Gastrocnemius medialis (tissue), 4 donors: ENCODE data around the gene KLHL14. TPM values are rescaled to one million over a fixed set of nuclear protein-coding genes. Genes with fewer than 3 reads are reported as not detected.

Source experiments
- ATAC-seq, 2 donors: fragments of 150-250 bp; one replicate each; pipeline ENCODE4 v1.9.1; 2016
- DNase-seq, 2 donors: peaks; one replicate each; pipeline ENCODE4 v3.0.0-alpha.2; 2019
- H3K27ac ChIP-seq, 4 donors: fragments of 200-600 bp; sonication (generic); 1 replicate in 1 of 4; 2 replicates in 3 of 4; pipeline ENCODE4 v1.5.1; 2016 to 2018; ENCODE audit warnings: mild to moderate bottlenecking in 2 of 4, moderate library complexity in 1 of 4
- H3K27me3 ChIP-seq, 3 donors: fragments of 200-600 bp; sonication (generic) in 2 of 3; 1 replicate in 1 of 3; 2 replicates in 2 of 3; pipeline versions ENCODE4 v1.5.1 to v1.6.0; 2016 to 2019; ENCODE audit warnings: mild to moderate bottlenecking in 1 of 3, moderate library complexity in 1 of 3
- H3K36me3 ChIP-seq, 2 donors: fragments of 200-600 bp; sonication (generic) in 1 of 2; one replicate each; pipeline ENCODE4 v1.5.1; 2017 to 2018
- H3K4me1 ChIP-seq, 2 donors: fragments of 200-600 bp; sonication (generic) in 1 of 2; one replicate each; pipeline ENCODE4 v1.5.1; 2016 to 2017; ENCODE audit warnings: mild to moderate bottlenecking in 2 of 2
- H3K4me3 ChIP-seq, 4 donors: fragments of 200-600 bp; sonication (generic) in 3 of 4; 1 replicate in 1 of 4; 2 replicates in 3 of 4; pipeline ENCODE4 v1.5.1; 2016 to 2019; ENCODE audit warnings: mild to moderate bottlenecking in 2 of 4
- H3K9me3 ChIP-seq, 3 donors: fragments of 200-600 bp; sonication (generic) in 2 of 3; 1 replicate in 1 of 3; 2 replicates in 2 of 3; pipeline ENCODE4 v1.5.1; 2016 to 2019
- POLR2A ChIP-seq, 2 donors: fragments of 450-650 bp; IDR thresholded peaks; one replicate each; pipeline ENCODE4 v1.6.1; 2017; ENCODE audit warnings: antibody characterized with exemption in 2 of 2, mild to moderate bottlenecking in 2 of 2, moderate library complexity in 2 of 2
- in situ Hi-C, 4 donors: fragments of 200-750 bp; cut with MboI; loops; one replicate each; pipeline versions ENCODE4 v1.15.0 to v1.8.0; 2017; ENCODE audit warnings: low sequenced_read_pairs in 4 of 4
- intact Hi-C: fragments of 100-400 bp; cut with DNase I; formaldehyde crosslinking; loops from one replicate; pipeline ENCODE4 v1.15.1; 2023; ENCODE audit warnings: low total_unique reads
- total RNA-seq, 4 donors: library from RNA; depleted of rRNA; stranded (reverse); fragments of >200 nt; gene quantifications; one replicate each; pipeline versions ENCODE4 v1.1.0 to v1.2.3, GENCODE V29; 2016
- TF ChIP-seq, protein P1 (sequence below), 5 experiments: fragments of 450-650 bp in 3 of 5; fragments of 200-600 bp in 2 of 5; sonication (generic) in 2 of 5; IDR thresholded peaks in 4 of 5; conservative IDR thresholded peaks in 1 of 5; 1 replicate in 4 of 5; 2 replicates in 1 of 5; pipeline ENCODE4 v1.5.1; 2016 to 2019; ENCODE audit warnings: antibody characterized with exemption in 5 of 5, mild to moderate bottlenecking in 3 of 5, moderate library complexity in 3 of 5

Gene KLHL14
- total RNA-seq, 4 donors from 2014 or later = 0.04 TPM; not detected in 3

DNA sequence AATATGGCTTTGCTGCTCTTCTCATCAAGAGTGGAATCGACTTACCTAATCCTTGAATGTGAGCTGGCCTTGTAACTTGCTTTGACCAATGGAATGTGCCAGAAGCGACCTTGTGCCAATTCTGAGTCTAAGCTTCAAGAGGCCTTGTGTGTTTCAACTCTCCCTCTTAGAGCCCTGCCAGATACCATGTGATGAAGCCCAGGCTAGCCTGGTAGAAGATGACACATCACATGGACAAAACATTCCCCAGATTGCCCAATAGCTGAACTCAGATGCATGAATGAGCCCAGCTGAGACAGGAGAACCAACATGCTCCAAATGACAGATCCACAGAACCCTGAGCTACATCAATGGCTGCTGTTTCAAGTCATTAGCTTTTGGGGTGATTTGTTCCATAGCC lies 4.2 kb upstream of the KLHL14 start:
- H3K4me1 ChIP-seq = peaks cover 0 to 6% of the 10 kb centered on the region in 2 donors
- no peaks in the 10 kb centered on the region for H3K36me3 ChIP-seq
- in situ Hi-C loops = no loop called here
- H3K4me3 ChIP-seq = no peak overlapping the region
- DNase-seq (no peak), ATAC-seq (no peak)
- intact Hi-C loops = no loop called here
- TF ChIP-seq, protein P1, sequence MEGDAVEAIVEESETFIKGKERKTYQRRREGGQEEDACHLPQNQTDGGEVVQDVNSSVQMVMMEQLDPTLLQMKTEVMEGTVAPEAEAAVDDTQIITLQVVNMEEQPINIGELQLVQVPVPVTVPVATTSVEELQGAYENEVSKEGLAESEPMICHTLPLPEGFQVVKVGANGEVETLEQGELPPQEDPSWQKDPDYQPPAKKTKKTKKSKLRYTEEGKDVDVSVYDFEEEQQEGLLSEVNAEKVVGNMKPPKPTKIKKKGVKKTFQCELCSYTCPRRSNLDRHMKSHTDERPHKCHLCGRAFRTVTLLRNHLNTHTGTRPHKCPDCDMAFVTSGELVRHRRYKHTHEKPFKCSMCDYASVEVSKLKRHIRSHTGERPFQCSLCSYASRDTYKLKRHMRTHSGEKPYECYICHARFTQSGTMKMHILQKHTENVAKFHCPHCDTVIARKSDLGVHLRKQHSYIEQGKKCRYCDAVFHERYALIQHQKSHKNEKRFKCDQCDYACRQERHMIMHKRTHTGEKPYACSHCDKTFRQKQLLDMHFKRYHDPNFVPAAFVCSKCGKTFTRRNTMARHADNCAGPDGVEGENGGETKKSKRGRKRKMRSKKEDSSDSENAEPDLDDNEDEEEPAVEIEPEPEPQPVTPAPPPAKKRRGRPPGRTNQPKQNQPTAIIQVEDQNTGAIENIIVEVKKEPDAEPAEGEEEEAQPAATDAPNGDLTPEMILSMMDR (IDR thresholded peaks at IDR 0.05 in 4 of 5, conservative IDR thresholded peaks at IDR 0.05 in 1 of 5) = no peak
- TF ChIP-seq POLR2A (IDR thresholded peaks at IDR 0.05) = no peak
- H3K9me3 ChIP-seq = no peaks in the 10 kb centered on the region
- peaks cover 0 to 12% (median 7%) of the 10 kb centered on the region in 3 donors for H3K27me3 ChIP-seq
- H3K27ac ChIP-seq = no peak overlapping the region

DNA sequence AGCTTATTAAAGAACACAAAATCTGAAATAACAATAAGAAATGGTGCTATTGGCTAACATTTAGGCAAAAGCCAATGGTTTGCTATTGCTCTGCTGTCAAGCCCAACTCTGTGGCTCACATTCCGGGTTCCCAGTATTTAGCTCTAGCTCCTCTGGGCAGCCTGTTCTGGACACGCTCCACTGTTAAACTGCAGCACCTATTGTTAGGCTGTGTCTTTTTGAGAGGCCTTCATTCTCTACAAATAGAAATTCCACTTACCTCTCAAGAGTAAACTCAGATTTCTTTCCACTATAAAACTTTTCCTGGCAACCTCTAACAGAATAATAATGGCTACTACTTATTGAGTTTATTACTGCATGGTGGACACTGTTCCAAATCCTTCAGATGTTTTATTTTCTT lies 3.7 kb upstream of the KLHL14 start:
- Histone ChIP-seq H3K4me3 (no peak overlapping the region), H3K36me3 (no peaks in the 10 kb centered on the region), H3K27me3 (peaks cover 0 to 15% (median 10%) of the 10 kb centered on the region in 3 donors), H3K9me3 (no peaks in the 10 kb centered on the region), H3K27ac (no peak overlapping the region), H3K4me1 (peaks cover 0 to 7% of the 10 kb centered on the region in 2 donors)
- ATAC-seq (no peak), DNase-seq (no peak)
- TF ChIP-seq, protein P1 (IDR thresholded peaks at IDR 0.05 in 4 of 5, conservative IDR thresholded peaks at IDR 0.05 in 1 of 5) = no peak
- TF ChIP-seq POLR2A (IDR thresholded peaks at IDR 0.05) = no peak
- intact Hi-C loops = no loop called here
- in situ Hi-C loops = no loop called here

DNA sequence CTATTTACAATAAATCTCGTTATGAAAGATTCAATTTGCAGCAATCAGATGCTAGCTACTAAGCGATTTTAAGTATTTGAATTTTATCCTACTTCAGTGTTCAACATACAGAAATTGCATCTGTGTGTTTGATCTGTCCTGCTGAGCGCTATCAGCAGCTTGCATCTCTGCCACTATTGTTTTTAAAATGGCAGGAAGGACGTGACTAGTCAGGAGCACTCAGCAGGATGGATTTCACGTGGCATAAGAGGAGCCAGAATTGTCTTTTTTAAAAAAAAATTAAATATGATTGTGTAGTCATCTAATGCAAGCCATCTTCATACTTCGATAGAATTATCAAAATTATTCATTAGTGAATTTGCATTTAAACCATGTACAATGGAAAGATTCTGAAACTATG lies 2.8 kb upstream of the KLHL14 start:
- DNase-seq = no peak
- Histone ChIP-seq H3K9me3 (no peaks in the 10 kb centered on the region), H3K27ac (no peak overlapping the region), H3K4me3 (no peak overlapping the region), H3K36me3 (no peaks in the 10 kb centered on the region), H3K27me3 (peaks cover 8 to 24% (median 19%) of the 10 kb centered on the region in 3 donors), H3K4me1 (peaks cover 7% of the 10 kb centered on the region in 2 donors)
- in situ Hi-C loops (no loop called here), intact Hi-C loops (no loop called here)
- no peak for ATAC-seq
- TF ChIP-seq, protein P1 (IDR thresholded peaks at IDR 0.05 in 4 of 5, conservative IDR thresholded peaks at IDR 0.05 in 1 of 5) = no peak
- no peak for TF ChIP-seq POLR2A (IDR thresholded peaks at IDR 0.05)

DNA sequence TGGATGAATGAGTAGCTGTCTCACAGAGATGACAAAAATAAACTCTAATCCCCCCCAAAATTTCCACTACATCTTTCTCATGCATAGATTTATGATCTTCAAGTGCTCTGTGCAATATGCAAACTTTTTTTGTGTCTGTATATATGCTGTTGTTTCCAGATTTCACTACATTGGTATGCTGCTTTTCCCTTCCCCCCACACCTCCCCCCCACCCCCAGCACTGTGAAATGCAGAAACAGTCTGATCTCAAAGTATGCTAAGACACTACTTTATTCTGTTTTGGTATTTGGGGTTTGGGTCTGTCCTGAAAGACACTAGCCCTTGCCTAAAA lies 524 bp upstream of the KLHL14 start:
- Histone ChIP-seq H3K27ac (no peak overlapping the region), H3K36me3 (no peaks in the 10 kb centered on the region), H3K4me3 (no peak overlapping the region), H3K4me1 (peaks cover 7 to 11% of the 10 kb centered on the region in 2 donors), H3K27me3 (peaks cover 21 to 47% (median 40%) of the 10 kb centered on the region in 3 donors), H3K9me3 (no peaks in the 10 kb centered on the region)
- no peak for ATAC-seq
- TF ChIP-seq, protein P1 (IDR thresholded peaks at IDR 0.05 in 4 of 5, conservative IDR thresholded peaks at IDR 0.05 in 1 of 5) = no peak
- TF ChIP-seq POLR2A (IDR thresholded peaks at IDR 0.05) = no peak
- in situ Hi-C loops (no loop called here), intact Hi-C loops (no loop called here)
- no peak for DNase-seq
